HepG2 (cell line): Measurements from ENCODE around the gene SENP6. TPM values are rescaled to one million over a fixed set of nuclear protein-coding genes. Genes with fewer than 3 reads are reported as not detected.

Experiments used
- ARNT2 ChIP-seq: sonication (generic); formaldehyde crosslinking; IDR thresholded peaks from 2 replicates; pipeline ENCODE4 v1.8.0; 2022; ENCODE audit warnings: mild to moderate bottlenecking, low read depth, missing genetic modification reagents, moderate library complexity
- BCLAF1 ChIP-seq: fragments of 450-650 bp; IDR thresholded peaks from 2 replicates; pipeline ENCODE4 v1.6.1; 2017; ENCODE audit warnings: mild to moderate bottlenecking
- CHD4 ChIP-seq: fragments of 200-600 bp; sonication (generic); IDR thresholded peaks from 2 replicates; pipeline ENCODE4 v1.7.0; 2017; ENCODE audit warnings: mild to moderate bottlenecking, low read length, borderline replicate concordance
- E2F5 ChIP-seq: sonication (generic); formaldehyde crosslinking; conservative IDR thresholded peaks from 2 replicates; pipeline ENCODE4 v1.4.0; 2020; ENCODE audit warnings: missing genetic modification reagents
- GMEB1 ChIP-seq: sonication (generic); formaldehyde crosslinking; IDR thresholded peaks from 2 replicates; pipeline ENCODE4 v1.5.1; 2020; ENCODE audit warnings: missing genetic modification reagents, mild to moderate bottlenecking, borderline replicate concordance
- RAD51 ChIP-seq: fragments of 450-650 bp; IDR thresholded peaks from 2 replicates; pipeline ENCODE4 v1.6.1; 2016; ENCODE audit warnings: borderline replicate concordance
- RXRA ChIP-seq: sonication (generic); formaldehyde crosslinking; IDR thresholded peaks from 2 replicates; pipeline ENCODE4 v1.5.1; 2020; ENCODE audit warnings: missing genetic modification reagents
- SMARCE1 ChIP-seq: fragments of 450-650 bp; IDR thresholded peaks from 2 replicates; pipeline ENCODE4 v1.6.1; 2017; ENCODE audit warnings: borderline replicate concordance
- TCF7 ChIP-seq: sonication (generic); IDR thresholded peaks from 2 replicates; pipeline ENCODE4 v1.6.1; 2016; ENCODE audit warnings: antibody characterized with exemption, low read depth
- ZHX1 ChIP-seq: sonication (generic); formaldehyde crosslinking; IDR thresholded peaks from 2 replicates; pipeline ENCODE4 v1.8.1; 2022; ENCODE audit warnings: low read depth, mild to moderate bottlenecking, missing genetic modification reagents
- ZMYM3 ChIP-seq: sonication (generic); formaldehyde crosslinking; IDR thresholded peaks from 2 replicates; pipeline ENCODE4 v1.5.1; 2020; ENCODE audit warnings: mild to moderate bottlenecking, missing genetic modification reagents
- ZNF326 ChIP-seq: sonication (generic); formaldehyde crosslinking; IDR thresholded peaks from 2 replicates; pipeline ENCODE4 v1.4.0; 2020; ENCODE audit warnings: missing genetic modification reagents, borderline replicate concordance
- ZNF547 ChIP-seq: sonication (generic); formaldehyde crosslinking; IDR thresholded peaks from 2 replicates; pipeline ENCODE4 v1.5.1; 2020; ENCODE audit warnings: mild to moderate bottlenecking, missing genetic modification reagents
- ZNF615 ChIP-seq: sonication (generic); formaldehyde crosslinking; IDR thresholded peaks from 2 replicates; pipeline ENCODE4 v1.5.0; 2020; ENCODE audit warnings: mild to moderate bottlenecking, missing genetic modification reagents, borderline replicate concordance
- polyA plus RNA-seq, 8 experiments: library from polyadenylated mRNA; depleted of rRNA in 3 of 8; stranded (reverse) in 7 of 8; unstranded in 1 of 8; fragments of >200 nt; fragmentation: Illumina TruSeq in 4 of 8; extraction: Trizol in 4 of 8; gene quantifications; 2 replicates each; pipeline versions ENCODE4 v1.2.1 to v1.2.3, GENCODE V29; 2011 to 2016; ENCODE audit warnings: low read depth in 4 of 8, missing spikeins in 1 of 8, mixed read lengths in 1 of 8; ENCODE audit not compliant: insufficient read depth in 1 of 8
- total RNA-seq, 5 experiments: library from RNA; depleted of rRNA; stranded (reverse); fragments of >200 nt; fragmentation: Illumina TruSeq; extraction: Trizol; gene quantifications; 2 replicates each; pipeline ENCODE4 v1.2.3, GENCODE V29; 2016; ENCODE audit warnings: low read depth in 1 of 5
- TF ChIP-seq, protein P1 (sequence below): sonication (generic); formaldehyde crosslinking; IDR thresholded peaks from 2 replicates; pipeline ENCODE4 v1.4.0; 2020; ENCODE audit warnings: missing genetic modification reagents
- TF ChIP-seq, protein P2 (sequence below), 2 experiments: fragments of 450-650 bp in 1 of 2; sonication (generic) in 1 of 2; formaldehyde crosslinking; IDR thresholded peaks; 2 replicates each; pipeline versions ENCODE4 v1.5.0 to v1.8.0; 2020 to 2022; ENCODE audit warnings: mild to moderate bottlenecking in 1 of 2, missing genetic modification reagents in 1 of 2

Gene SENP6
- total and polyA plus RNA-seq, 2 of the 13 experiments (the other 11 are each of a cell fraction or from before 2014, with no cell fraction given), result 21.9 to 50.1 TPM

- TF ChIP-seq RXRA (CRISPR knock-in tag) (peak; percentile 15; the same call in 1 of the 2 replicates), TCF7 (no peak), CHD4 (no peak), GMEB1 (CRISPR knock-in tag) (peak; percentile 63; the same call in 1 of the 2 replicates), ZMYM3 (CRISPR knock-in tag) (no peak; the same call in 1 of the 2 replicates), ZHX1 (CRISPR knock-in tag) (peak; percentile 70), SMARCE1 (no peak), ZNF547 (CRISPR knock-in tag) (0 out of 2 replicates have a peak, but pooled peaks have one; percentile 75), RAD51 (no peak), BCLAF1 (no peak), E2F5 (CRISPR knock-in tag) (no peak), ZNF615 (CRISPR knock-in tag) (no peak), ZNF326 (no peak), ARNT2 (CRISPR knock-in tag) (peak; percentile 82; the same call in 1 of the 2 replicates)
- TF ChIP-seq, protein P1, sequence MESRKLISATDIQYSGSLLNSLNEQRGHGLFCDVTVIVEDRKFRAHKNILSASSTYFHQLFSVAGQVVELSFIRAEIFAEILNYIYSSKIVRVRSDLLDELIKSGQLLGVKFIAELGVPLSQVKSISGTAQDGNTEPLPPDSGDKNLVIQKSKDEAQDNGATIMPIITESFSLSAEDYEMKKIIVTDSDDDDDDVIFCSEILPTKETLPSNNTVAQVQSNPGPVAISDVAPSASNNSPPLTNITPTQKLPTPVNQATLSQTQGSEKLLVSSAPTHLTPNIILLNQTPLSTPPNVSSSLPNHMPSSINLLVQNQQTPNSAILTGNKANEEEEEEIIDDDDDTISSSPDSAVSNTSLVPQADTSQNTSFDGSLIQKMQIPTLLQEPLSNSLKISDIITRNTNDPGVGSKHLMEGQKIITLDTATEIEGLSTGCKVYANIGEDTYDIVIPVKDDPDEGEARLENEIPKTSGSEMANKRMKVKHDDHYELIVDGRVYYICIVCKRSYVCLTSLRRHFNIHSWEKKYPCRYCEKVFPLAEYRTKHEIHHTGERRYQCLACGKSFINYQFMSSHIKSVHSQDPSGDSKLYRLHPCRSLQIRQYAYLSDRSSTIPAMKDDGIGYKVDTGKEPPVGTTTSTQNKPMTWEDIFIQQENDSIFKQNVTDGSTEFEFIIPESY (CRISPR knock-in tag), result no peak
- TF ChIP-seq, protein P2, sequence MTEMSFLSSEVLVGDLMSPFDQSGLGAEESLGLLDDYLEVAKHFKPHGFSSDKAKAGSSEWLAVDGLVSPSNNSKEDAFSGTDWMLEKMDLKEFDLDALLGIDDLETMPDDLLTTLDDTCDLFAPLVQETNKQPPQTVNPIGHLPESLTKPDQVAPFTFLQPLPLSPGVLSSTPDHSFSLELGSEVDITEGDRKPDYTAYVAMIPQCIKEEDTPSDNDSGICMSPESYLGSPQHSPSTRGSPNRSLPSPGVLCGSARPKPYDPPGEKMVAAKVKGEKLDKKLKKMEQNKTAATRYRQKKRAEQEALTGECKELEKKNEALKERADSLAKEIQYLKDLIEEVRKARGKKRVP (CRISPR knock-in tag; IDR thresholded peaks at IDR 0.05), result no peak
Observed at GRCh38 chr6:75601304-75602245, at the start of gene SENP6 (continued).
